Activated CD8-positive, alpha-beta memory T cell treated with anti-CD3 and anti-CD28 coated beads for 4 hours (primary cell): ENCODE data around the gene GSDMA.

Experiments
- DNase-seq, 2 donors: peaks; one replicate each; pipeline ENCODE4 v3.0.0-alpha.2; 2020; ENCODE audit warnings: low read depth in 2 of 2

The GSDMA gene

GRCh38 chr17:39962642-39963220 is at the start of gene GSDMA:
Gene GSDMA (plus strand): TSS chr17:39963004. CDS start chr17:39965688, 2,684 bp downstream.
- DNase-seq = no peak

GRCh38 chr17:39913989-39914388 is 48.8 kb upstream of the GSDMA start:
- no peak for DNase-seq

- DNase-seq = no peak
These were observed 47.2 kb upstream of the GSDMA start for GRCh38 chr17:39915559-39915958.

GRCh38 chr17:39916918-39917317 is 45.9 kb upstream of the GSDMA start:
- no peak for DNase-seq

GRCh38 chr17:39919087-39919683 is 43.6 kb upstream of the GSDMA start:
- DNase-seq = no peak

- peak in 1 of 2 donors; percentile 18 for DNase-seq
These were observed 42.3 kb upstream of the GSDMA start for GRCh38 chr17:39920218-39921210.

GRCh38 chr17:39921323-39921722 is 41.5 kb upstream of the GSDMA start:
- no peak for DNase-seq

- no peak for DNase-seq
These were observed 40.8 kb upstream of the GSDMA start for GRCh38 chr17:39922006-39922405.

- DNase-seq = no peak
These were observed 39.6 kb upstream of the GSDMA start for GRCh38 chr17:39923230-39923629.

GRCh38 chr17:39923836-39924690 is 38.7 kb upstream of the GSDMA start:
- no peak for DNase-seq

- no peak for DNase-seq
These were observed 38.1 kb upstream of the GSDMA start for GRCh38 chr17:39924691-39925055.

GRCh38 chr17:39925282-39926134 is 37.3 kb upstream of the GSDMA start:
- no peak for DNase-seq

- peak in 1 of 2 donors; percentile 10 for DNase-seq
These were observed 36.6 kb upstream of the GSDMA start for GRCh38 chr17:39926135-39926587.

GRCh38 chr17:39926588-39927100 is 36.2 kb upstream of the GSDMA start:
- DNase-seq = peak in 1 of 2 donors; percentile 22

GRCh38 chr17:39927101-39927928 is 35.5 kb upstream of the GSDMA start, which contains the start of the genes LRRC3C and ORMDL3:
Gene LRRC3C (plus strand): TSS chr17:39927732. CDS start chr17:39941524, 13,792 bp downstream.
Gene ORMDL3 (minus strand): TSS chr17:39927601. CDS start chr17:39924203, 3,398 bp downstream.
- DNase-seq = peak; percentile 80 to 81

- no peak for DNase-seq
These were observed 34.6 kb upstream of the GSDMA start for GRCh38 chr17:39927929-39928857.

GRCh38 chr17:39928858-39929645 is 33.8 kb upstream of the GSDMA start:
- DNase-seq = no peak
